GM12801 (cell line): ENCODE measurements around the gene TSTD1.

Experiments
- TF ChIP-seq, protein P1 (sequence below): IDR thresholded peaks from one replicate; pipeline ENCODE4 v1.5.1; 2011; ENCODE audit warnings: control low read depth; ENCODE audit not compliant: insufficient read length; ENCODE audit errors: extremely low read depth

The TSTD1 gene, protein sequence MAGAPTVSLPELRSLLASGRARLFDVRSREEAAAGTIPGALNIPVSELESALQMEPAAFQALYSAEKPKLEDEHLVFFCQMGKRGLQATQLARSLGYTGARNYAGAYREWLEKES

DNA sequence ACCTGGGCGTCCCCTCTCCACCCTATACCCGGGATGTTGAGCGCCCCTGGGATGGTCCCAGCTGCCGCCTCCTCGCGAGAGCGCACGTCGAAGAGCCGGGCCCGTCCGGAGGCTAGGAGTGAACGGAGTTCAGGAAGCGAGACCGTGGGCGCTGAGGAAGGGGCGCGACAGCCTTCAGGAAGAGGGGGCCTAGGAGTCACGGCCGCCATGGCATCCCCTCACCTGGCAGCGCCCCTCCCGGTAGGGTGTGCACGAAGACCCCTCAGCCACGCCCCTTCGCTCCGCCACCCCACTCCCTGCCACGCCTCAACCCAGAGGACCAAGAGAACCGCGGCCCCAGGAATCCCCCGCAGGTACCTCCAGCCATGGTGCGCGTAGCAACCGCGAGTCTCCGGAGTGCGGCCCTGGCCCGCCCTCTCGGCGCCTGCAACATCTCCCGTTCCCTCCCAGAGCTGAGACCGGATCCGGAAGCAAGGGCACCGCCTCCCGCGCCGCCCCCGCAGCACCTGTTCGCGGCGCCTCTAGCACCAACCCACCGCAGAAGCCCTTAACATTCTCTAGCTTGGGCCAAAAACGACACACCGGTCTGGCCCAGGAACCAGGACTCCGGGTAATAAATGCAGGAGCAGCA is at the start of gene TSTD1:
Gene TSTD1 (minus strand): TSS at position 442 of the 631 bp plus-strand sequence. CDS start 75 bp downstream, at position 367.
- TF ChIP-seq, protein P1, sequence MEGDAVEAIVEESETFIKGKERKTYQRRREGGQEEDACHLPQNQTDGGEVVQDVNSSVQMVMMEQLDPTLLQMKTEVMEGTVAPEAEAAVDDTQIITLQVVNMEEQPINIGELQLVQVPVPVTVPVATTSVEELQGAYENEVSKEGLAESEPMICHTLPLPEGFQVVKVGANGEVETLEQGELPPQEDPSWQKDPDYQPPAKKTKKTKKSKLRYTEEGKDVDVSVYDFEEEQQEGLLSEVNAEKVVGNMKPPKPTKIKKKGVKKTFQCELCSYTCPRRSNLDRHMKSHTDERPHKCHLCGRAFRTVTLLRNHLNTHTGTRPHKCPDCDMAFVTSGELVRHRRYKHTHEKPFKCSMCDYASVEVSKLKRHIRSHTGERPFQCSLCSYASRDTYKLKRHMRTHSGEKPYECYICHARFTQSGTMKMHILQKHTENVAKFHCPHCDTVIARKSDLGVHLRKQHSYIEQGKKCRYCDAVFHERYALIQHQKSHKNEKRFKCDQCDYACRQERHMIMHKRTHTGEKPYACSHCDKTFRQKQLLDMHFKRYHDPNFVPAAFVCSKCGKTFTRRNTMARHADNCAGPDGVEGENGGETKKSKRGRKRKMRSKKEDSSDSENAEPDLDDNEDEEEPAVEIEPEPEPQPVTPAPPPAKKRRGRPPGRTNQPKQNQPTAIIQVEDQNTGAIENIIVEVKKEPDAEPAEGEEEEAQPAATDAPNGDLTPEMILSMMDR: no peak

DNA sequence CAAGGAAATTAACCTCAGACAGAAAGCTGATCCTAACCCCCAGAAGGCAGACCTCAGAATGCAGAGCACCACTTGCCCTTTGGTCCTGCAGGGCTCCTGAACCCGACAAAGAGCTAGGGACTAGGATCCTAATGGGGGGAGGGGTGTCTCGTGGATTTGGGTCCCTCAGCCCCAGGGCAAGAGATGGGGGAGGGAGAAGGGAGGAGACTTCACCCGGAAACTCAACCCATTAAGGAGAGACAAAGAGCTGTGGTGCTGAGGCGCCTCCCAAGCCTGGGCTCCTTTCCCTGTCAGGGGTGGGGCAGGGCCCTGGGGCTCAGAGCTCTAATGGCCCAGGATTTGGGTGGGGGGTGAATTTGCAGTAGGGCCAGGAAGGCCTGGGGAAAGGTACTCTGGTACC is 47.7 kb upstream of the TSTD1 start:
- TF ChIP-seq, protein P1: no peak

DNA sequence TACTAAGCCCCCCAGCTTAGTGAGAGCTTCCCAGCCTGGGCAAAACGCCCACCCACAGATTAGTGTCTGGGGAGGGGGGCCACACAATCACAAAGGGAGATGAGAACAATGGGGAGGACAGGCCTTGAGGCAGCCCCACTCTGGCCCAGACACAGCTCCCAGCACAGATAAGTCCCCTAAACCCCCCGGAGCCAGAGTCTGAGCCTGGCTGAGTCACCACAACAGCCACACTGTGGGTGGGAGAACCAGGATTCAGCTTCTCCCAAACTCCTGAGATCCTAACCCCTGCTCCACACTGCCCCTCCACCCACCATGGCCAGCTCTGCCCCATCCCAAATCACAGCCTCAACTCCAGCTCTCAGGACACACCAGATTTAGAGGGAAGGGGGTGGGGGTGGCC is 46.4 kb upstream of the TSTD1 start:
- TF ChIP-seq, protein P1: no peak

DNA sequence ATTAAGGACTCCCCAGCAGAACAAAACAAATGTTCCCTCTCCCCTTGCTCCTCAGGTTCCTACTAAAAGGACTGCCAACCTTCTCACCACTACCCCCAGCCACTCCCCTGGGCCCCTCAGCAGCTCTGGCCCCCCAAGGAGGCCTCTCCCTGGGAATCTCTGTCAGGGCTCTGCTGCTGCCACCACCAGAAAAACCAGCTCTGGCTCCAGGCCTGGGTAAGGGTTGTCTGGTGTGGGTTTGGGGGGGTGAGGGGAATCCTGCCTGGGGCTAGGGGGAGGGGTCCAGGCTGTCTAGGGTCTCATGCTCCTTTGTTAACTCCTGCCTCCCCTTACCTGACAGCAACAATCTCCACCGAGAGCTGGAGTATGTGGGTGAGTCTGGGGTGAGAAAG is 45.8 kb upstream of the TSTD1 start:
- TF ChIP-seq, protein P1: no peak

DNA sequence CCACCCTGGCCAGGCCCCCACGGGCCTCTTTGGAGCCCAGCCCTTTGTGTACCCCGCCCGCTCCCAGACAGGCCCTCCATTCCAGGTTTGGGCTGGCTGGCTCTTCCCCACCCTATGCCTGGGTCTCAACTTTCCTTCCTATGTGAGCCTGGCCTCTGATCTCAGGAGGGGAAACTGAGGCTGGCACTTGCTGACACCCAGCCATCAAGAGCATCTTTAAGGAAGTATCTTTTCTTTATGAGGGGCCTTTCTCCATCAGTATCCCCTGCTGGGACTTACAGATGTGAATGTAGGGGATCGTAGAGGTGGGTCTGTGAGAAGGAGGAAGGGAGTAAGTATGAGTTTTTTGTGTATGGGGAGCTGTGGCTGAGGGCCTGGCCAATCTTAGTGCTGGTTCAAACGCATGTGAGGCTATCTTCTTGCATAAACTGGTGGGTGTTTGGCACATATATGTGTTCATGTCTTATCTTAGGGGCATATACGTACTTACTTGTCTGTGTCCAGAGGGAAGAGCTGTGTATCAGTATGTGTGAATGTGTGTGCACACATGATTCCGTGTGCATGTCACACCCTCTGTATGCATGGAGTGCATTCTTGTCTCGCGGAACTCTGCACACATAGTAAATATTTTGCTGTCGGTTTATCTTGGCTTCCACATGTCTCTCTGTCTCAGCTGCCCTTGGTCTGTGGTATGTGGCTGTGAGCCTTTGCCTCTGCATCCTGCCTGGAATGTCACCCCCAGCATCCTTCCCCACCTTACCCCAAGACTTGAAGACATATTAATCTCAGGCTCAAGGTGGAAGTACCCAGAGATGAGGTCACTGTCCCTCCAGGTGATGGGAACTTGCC is 45.2 kb upstream of the TSTD1 start:
- TF ChIP-seq, protein P1: no peak

DNA sequence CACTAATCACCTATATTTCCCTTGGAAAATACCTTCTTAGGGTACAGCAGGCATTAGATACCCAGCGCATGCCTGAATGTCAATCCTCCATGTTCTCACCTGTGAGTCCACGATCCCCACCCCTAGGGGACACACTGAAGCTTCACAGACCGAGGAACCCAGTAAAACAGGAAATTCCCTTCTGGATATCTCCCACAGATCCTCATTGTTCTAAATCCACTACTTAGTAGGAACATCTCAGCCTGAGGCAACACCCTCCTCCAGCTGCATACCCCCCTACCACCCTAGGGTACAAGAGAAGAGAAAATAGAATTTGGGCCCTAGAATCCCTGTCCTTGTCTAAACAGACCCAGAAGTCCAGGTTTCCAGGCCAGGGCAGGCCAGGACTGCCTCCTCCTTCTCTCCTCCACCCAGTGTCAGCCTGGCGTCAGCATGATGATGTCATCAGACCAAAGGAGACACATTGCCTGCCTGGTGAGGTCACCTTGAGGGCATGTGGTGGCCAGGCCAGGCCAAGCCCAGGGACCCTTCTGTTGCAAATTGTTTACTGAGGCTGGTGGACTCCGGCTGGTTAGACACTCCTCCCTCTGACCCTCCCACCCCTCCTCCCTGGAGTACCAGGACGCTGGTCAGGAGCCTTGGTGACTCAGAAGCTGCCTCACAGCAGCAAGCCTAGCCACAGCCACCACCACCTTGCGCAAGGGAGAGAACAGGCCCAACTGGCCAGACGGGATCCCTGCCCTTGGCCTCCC is 44.4 kb upstream of the TSTD1 start:
- TF ChIP-seq, protein P1: no peak

DNA sequence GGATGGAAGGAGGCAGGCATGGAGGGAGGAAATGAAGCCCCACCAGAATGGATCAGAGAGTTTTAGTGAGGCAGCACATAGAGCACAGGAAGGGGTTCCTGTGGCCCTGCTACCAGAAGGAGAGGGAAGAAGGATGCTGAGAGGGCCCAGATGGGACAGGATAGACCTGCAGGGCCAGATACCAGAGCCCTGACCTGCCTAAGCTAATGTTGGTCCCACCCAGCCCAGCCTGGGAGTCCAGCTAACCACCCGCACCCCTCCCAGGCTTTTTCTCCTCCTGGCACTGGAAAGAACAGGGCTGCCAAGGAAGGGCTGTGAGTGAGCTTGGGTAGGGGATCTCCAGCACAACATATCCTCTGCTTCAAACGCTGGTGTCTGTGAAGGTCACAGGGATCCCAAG is 43.7 kb upstream of the TSTD1 start:
- TF ChIP-seq, protein P1: no peak
